MM.1S (cell line): Measurements from ENCODE around the gene STXBP6.
"Not testable (repeated sequence)": the region's sequence is repeated elsewhere in the genome, so short reads cannot be mapped to it uniquely, and the experiment has no call there.

Experiments
- DNase-seq: peaks from one replicate; pipeline ENCODE4 v3.0.0-alpha.2; 2015
- H2AFZ ChIP-seq: fragments of 300-600 bp; sonication (generic); 2 replicates; pipeline ENCODE4 v1.6.0; 2016; ENCODE audit warnings: antibody characterized with exemption, low read length
- H3F3A ChIP-seq: fragments of 300-600 bp; sonication (generic); 2 replicates; pipeline ENCODE4 v1.6.1; 2016; ENCODE audit warnings: mild to moderate bottlenecking, antibody characterized with exemption, low read length, moderate library complexity, mixed read lengths; ENCODE audit not compliant: insufficient read depth
- H3K27ac ChIP-seq: fragments of 300-600 bp; sonication (generic); 2 replicates; pipeline ENCODE4 v1.5.1; 2016; ENCODE audit warnings: mild to moderate bottlenecking, low read length
- H3K27me3 ChIP-seq: fragments of 300-600 bp; sonication (generic); replicated peaks from 2 replicates; pipeline ENCODE4 v1.6.0; 2016; ENCODE audit warnings: low read length; ENCODE audit not compliant: insufficient read depth
- H3K36me3 ChIP-seq: fragments of 300-600 bp; sonication (generic); replicated peaks from 2 replicates; pipeline ENCODE4 v1.6.1; 2016; ENCODE audit warnings: mild to moderate bottlenecking, low read length, mixed read lengths; ENCODE audit not compliant: insufficient read depth
- H3K4me1 ChIP-seq: fragments of 300-600 bp; sonication (generic); 2 replicates; pipeline ENCODE4 v1.6.1; 2016; ENCODE audit warnings: low read length, mixed read lengths
- H3K4me2 ChIP-seq: fragments of 300-600 bp; sonication (generic); 2 replicates; pipeline ENCODE4 v1.6.0; 2016; ENCODE audit warnings: low read depth, low read length
- H3K4me3 ChIP-seq: fragments of 300-600 bp; sonication (generic); 2 replicates; pipeline ENCODE4 v1.5.1; 2016; ENCODE audit warnings: low read length, mixed read lengths
- H3K79me2 ChIP-seq: fragments of 300-600 bp; sonication (generic); 2 replicates; pipeline ENCODE4 v1.6.1; 2016; ENCODE audit warnings: mixed run types, low read length, mixed read lengths
- H3K9ac ChIP-seq: fragments of 300-600 bp; sonication (generic); 2 replicates; pipeline ENCODE4 v1.6.1; 2016; ENCODE audit warnings: low read length, mixed read lengths
- H3K9me2 ChIP-seq: fragments of 300-600 bp; sonication (generic); replicated peaks from 2 replicates; pipeline ENCODE4 v1.6.1; 2016; ENCODE audit warnings: mild to moderate bottlenecking, low read length, mixed read lengths; ENCODE audit not compliant: insufficient read depth
- H3K9me3 ChIP-seq: fragments of 300-600 bp; sonication (generic); replicated peaks from 2 replicates; pipeline ENCODE4 v1.6.1; 2016; ENCODE audit warnings: mild to moderate bottlenecking, low read length, mixed read lengths; ENCODE audit not compliant: insufficient read depth
- H4K20me1 ChIP-seq: fragments of 300-600 bp; sonication (generic); 2 replicates; pipeline ENCODE4 v1.6.1; 2016; ENCODE audit warnings: mild to moderate bottlenecking, low read length, moderate library complexity, mixed read lengths; ENCODE audit not compliant: insufficient read depth
- CTCF ChIP-seq: fragments of 300-600 bp; sonication (generic); IDR thresholded peaks from 2 replicates; pipeline ENCODE4 v1.5.1; 2016; ENCODE audit warnings: antibody characterized with exemption, low read length, mixed read lengths
- EZH2 ChIP-seq: fragments of 300-600 bp; sonication (generic); optimal IDR thresholded peaks from 2 replicates; pipeline ENCODE3; 2017; ENCODE audit warnings: low read depth, mild to moderate bottlenecking, antibody characterized with exemption, low read length, mixed read lengths
- EZH2phosphoT487 ChIP-seq: fragments of 300-600 bp; sonication (generic); IDR thresholded peaks from 2 replicates; pipeline ENCODE4 v1.6.1; 2018; ENCODE audit warnings: antibody characterized with exemption, low read length

STXBP6 gene

GRCh38 chr14:24965578-24965933 lies 84.4 kb downstream of the STXBP6 start:
- no peaks in the 10 kb centered on the region for H3K4me1 ChIP-seq
- H3K9ac ChIP-seq: no peak overlapping the region
- no peaks in the 10 kb centered on the region for H3K9me3 ChIP-seq
- no peak overlapping the region for H3K4me3 ChIP-seq
- no peak overlapping the region for H2AFZ ChIP-seq
- DNase-seq: no peak
- no peak for TF ChIP-seq EZH2
- no peak for TF ChIP-seq EZH2phosphoT487
- no peak for TF ChIP-seq CTCF
- H3K36me3 ChIP-seq: no peaks in the 10 kb centered on the region
- H3K9me2 ChIP-seq: no peaks in the 10 kb centered on the region
- H3K4me2 ChIP-seq: no peak overlapping the region
- H4K20me1 ChIP-seq: no peaks in the 10 kb centered on the region
- no peaks in the 10 kb centered on the region for H3K27me3 ChIP-seq
- H3F3A ChIP-seq: no peaks in the 10 kb centered on the region
- H3K79me2 ChIP-seq: no peaks in the 10 kb centered on the region
- H3K27ac ChIP-seq: no peak overlapping the region

- Histone ChIP-seq H3K9me2 (no peaks in the 10 kb centered on the region), H3K79me2 (no peaks in the 10 kb centered on the region), H3K9me3 (no peaks in the 10 kb centered on the region), H3K27me3 (no peaks in the 10 kb centered on the region), H4K20me1 (no peaks in the 10 kb centered on the region), H2AFZ (no peak overlapping the region), H3K4me3 (no peak overlapping the region), H3K27ac (no peak overlapping the region), H3K36me3 (no peaks in the 10 kb centered on the region), H3F3A (0 out of 2 replicates have a peak, but pooled peaks cover 1% of the 10 kb centered on the region), H3K9ac (no peak overlapping the region), H3K4me2 (no peak overlapping the region), H3K4me1 (peaks cover 4% of the 10 kb centered on the region; the same call in 1 of the 2 replicates)
- no peak for DNase-seq
- no peak for TF ChIP-seq EZH2phosphoT487
- TF ChIP-seq CTCF: no peak
- TF ChIP-seq EZH2: no peak
Observed at GRCh38 chr14:24964591-24964990, 85.4 kb downstream of the STXBP6 start.

GRCh38 chr14:24964048-24964447 lies 85.9 kb downstream of the STXBP6 start:
- Histone ChIP-seq H3F3A (0 out of 2 replicates have a peak, but pooled peaks cover 5% of the 10 kb centered on the region), H3K9ac (no peak overlapping the region), H3K9me2 (no peaks in the 10 kb centered on the region), H3K27me3 (no peaks in the 10 kb centered on the region), H2AFZ (no peak overlapping the region), H3K27ac (no peak overlapping the region), H3K4me1 (peaks cover 9% of the 10 kb centered on the region), H3K9me3 (no peaks in the 10 kb centered on the region), H4K20me1 (no peaks in the 10 kb centered on the region), H3K79me2 (no peaks in the 10 kb centered on the region), H3K4me3 (no peak overlapping the region), H3K36me3 (no peaks in the 10 kb centered on the region), H3K4me2 (no peak overlapping the region)
- no peak for TF ChIP-seq EZH2phosphoT487
- TF ChIP-seq CTCF: no peak
- no peak for TF ChIP-seq EZH2
- no peak for DNase-seq

GRCh38 chr14:24962118-24962517 lies 87.8 kb downstream of the STXBP6 start:
- not testable (repeated sequence) for H3K9me2 ChIP-seq, H2AFZ ChIP-seq, H3K4me2 ChIP-seq, H3K36me3 ChIP-seq, DNase-seq, H3F3A ChIP-seq, H3K4me3 ChIP-seq, H3K27ac ChIP-seq, H3K79me2 ChIP-seq, H3K27me3 ChIP-seq, H3K9ac ChIP-seq, H4K20me1 ChIP-seq, H3K9me3 ChIP-seq
- peaks cover 13% of the 10 kb centered on the region for H3K4me1 ChIP-seq
